Hepatocyte (in vitro differentiated cells): ENCODE data around the gene MRFAP1L1.

Experiments used
- EZH2 ChIP-seq: fragments of 200-600 bp; sonication (generic); IDR thresholded peaks from 2 replicates; pipeline ENCODE4 v1.6.1; 2016; ENCODE audit warnings: antibody characterized with exemption, mild to moderate bottlenecking, borderline replicate concordance
- EZH2phosphoT487 ChIP-seq: fragments of 200-600 bp; sonication (generic); IDR thresholded peaks from one replicate; pipeline ENCODE4 v1.6.1; 2018; ENCODE audit warnings: antibody characterized with exemption, mild to moderate bottlenecking, low read depth, moderate library complexity; ENCODE audit not compliant: unreplicated experiment, severe bottlenecking
- TF ChIP-seq, protein P1 (sequence below): fragments of 200-600 bp; sonication (generic); IDR thresholded peaks from 2 replicates; pipeline ENCODE4 v1.5.1; 2016; ENCODE audit warnings: antibody characterized with exemption, mild to moderate bottlenecking; ENCODE audit not compliant: poor library complexity

DNA sequence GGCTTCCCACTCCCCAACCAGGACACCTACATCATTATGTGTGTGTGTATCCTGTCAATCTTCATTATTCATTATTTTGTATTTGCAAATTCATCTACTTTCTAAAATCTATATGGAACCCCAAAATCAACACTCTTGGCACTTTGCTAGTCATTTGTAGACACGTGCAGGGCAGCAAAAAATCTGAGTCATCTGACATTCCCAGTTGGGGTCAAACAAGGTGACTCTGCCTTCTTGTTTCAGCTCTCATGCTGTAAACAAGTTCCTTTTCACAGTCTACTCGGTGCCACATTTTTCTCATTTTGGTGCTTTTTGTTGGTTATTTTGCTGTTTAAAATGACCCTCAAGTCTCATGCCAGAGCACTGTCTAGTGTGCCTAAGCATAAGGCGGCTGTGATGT is 5.9 kb downstream of the MRFAP1L1 start:
- TF ChIP-seq, protein P1, sequence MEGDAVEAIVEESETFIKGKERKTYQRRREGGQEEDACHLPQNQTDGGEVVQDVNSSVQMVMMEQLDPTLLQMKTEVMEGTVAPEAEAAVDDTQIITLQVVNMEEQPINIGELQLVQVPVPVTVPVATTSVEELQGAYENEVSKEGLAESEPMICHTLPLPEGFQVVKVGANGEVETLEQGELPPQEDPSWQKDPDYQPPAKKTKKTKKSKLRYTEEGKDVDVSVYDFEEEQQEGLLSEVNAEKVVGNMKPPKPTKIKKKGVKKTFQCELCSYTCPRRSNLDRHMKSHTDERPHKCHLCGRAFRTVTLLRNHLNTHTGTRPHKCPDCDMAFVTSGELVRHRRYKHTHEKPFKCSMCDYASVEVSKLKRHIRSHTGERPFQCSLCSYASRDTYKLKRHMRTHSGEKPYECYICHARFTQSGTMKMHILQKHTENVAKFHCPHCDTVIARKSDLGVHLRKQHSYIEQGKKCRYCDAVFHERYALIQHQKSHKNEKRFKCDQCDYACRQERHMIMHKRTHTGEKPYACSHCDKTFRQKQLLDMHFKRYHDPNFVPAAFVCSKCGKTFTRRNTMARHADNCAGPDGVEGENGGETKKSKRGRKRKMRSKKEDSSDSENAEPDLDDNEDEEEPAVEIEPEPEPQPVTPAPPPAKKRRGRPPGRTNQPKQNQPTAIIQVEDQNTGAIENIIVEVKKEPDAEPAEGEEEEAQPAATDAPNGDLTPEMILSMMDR: no peak
- no peak for TF ChIP-seq EZH2
- no peak for TF ChIP-seq EZH2phosphoT487
